GM12801 (cell line): ENCODE results near the gene ARRDC5.

Source experiments
- CTCF ChIP-seq: IDR thresholded peaks from one replicate; pipeline ENCODE4 v1.5.1; 2011; ENCODE audit warnings: control low read depth; ENCODE audit not compliant: insufficient read length; ENCODE audit errors: extremely low read depth

Gene ARRDC5

GRCh38 chr19:4911786-4912672 is 9.3 kb upstream of the ARRDC5 start:
- TF ChIP-seq CTCF, result no peak

GRCh38 chr19:4911314-4911713 is 8.6 kb upstream of the ARRDC5 start:
- TF ChIP-seq CTCF, result no peak

- TF ChIP-seq CTCF, result no peak
Measured at GRCh38 chr19:4910594-4911281, 8.0 kb upstream of the ARRDC5 start.

- TF ChIP-seq CTCF, result no peak
Measured at GRCh38 chr19:4909897-4910593, 7.3 kb upstream of the ARRDC5 start.

- no peak for TF ChIP-seq CTCF
Measured at GRCh38 chr19:4909156-4909896, 6.6 kb upstream of the ARRDC5 start, which contains the start of gene UHRF1. Gene UHRF1 (plus strand): TSS chr19:4909501. CDS start chr19:4910886, 1,385 bp downstream.

GRCh38 chr19:4908781-4909155 is 6.1 kb upstream of the ARRDC5 start:
- TF ChIP-seq CTCF, result no peak
